HG03159 (cell line): ENCODE data around the gene THOC6.

ENCODE experiments used
- ATAC-seq: cut with Tn5 transposase; IDR thresholded peaks from one replicate; pipeline ENCODE4 v1.9.1; 2021; ENCODE audit warnings: mild to moderate bottlenecking, moderate library complexity; ENCODE audit not compliant: unreplicated experiment

Gene THOC6

DNA sequence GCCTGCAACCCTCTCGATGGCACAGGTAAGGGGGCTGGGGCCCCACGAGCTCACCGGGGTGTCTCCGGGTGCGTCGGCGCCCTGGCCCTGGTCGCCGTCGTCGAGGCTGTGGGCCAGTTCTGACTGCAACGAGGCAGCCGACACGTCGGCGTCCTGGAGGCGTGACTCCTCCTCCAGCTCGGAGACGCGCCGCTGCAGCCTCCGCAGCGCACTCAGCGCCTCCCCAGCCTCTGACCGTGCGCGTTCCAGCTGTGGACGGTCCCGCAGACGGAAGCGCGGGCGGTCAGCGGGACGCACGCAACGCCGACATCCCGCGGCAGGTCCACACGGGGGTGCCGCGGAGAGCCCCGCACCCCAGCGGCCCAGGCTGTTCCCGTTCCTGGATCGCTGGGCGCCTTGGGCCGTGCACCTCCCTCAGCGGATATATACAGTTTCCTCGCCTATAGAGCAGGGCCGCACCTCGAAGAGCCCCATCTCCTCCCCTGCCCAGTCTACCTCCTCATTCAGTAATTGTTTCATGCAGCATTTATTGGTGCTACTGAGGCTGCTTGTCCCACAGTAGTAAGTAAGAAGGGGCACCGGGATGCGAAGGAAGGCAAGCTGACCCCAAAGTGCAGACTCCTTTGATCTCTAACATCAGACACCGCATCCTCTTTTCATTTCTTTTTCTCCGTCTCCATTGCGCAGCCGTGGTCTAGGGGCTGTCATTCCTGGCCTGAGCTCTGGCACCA, 5.8 kb downstream of the THOC6 start:
- ATAC-seq = no peak

DNA sequence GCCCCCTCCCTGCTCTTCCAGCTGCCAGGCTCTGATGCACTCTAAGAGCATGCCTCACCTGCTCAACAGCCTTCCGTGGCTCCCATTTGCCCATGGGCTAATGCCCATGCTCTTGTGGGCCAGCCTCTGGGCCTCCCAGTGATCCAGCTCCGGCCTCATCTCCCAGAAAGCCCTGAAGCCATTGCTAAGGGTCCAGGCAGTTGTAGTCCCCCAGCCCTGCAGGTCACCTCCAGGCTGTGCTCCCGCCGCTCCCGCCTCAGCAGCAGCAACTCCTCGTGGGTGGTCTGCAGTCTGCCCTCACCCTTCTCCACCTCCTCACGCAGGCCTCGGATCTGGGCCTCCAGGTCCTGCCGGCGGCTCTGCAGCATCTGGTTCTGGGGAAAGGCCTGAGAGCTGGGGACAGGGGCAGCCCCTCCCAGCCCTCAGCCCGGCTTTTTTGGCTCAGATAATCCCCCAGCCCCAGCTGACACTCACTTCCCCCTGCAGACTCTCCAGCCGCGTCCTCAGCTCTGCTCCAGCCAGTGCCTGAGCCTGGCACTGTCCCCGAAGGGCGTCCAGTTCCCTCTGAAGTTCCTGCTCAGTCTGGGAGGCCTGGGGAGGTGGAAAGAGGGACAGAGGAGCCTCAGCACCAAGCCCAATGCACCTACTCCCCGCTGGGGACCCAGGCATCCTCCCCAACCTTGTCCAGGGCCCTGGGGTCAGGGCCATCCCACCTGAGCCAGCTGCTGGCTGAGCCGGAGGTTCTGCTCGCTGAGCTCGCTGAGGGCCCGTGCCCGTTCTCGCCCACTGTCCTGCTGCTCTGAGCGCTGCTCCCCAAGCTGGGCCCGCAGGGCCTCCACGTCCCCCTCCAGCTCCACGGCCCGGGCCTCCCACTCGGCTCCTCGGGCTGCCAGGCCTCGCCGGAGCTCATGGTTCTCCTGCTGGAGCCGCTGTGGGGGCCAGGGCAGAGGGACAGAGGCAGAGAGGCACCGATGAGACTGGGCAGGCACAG, 6.7 kb downstream of the THOC6 start:
- no peak for ATAC-seq

DNA sequence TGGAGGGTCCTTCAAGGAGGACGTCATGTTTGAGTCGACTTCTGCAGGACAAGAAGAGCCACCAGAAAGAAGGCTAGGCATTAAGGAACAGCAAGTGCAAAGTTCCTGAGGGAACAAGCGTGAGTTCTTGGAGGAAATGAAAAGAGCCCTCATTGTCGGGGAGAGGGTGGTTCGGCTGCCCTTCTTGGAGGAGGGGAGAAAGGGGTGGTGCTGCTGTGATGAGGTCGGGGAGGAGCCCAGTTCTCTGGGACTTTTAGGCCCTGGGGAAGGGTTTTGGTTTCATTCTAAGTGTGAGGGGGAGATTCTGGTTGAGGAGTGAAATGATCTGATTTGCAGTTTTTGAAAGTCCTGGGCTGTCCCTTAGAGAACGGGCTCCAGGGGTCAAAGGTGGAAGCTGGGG, 8.8 kb downstream of the THOC6 start:
- ATAC-seq = no peak

DNA sequence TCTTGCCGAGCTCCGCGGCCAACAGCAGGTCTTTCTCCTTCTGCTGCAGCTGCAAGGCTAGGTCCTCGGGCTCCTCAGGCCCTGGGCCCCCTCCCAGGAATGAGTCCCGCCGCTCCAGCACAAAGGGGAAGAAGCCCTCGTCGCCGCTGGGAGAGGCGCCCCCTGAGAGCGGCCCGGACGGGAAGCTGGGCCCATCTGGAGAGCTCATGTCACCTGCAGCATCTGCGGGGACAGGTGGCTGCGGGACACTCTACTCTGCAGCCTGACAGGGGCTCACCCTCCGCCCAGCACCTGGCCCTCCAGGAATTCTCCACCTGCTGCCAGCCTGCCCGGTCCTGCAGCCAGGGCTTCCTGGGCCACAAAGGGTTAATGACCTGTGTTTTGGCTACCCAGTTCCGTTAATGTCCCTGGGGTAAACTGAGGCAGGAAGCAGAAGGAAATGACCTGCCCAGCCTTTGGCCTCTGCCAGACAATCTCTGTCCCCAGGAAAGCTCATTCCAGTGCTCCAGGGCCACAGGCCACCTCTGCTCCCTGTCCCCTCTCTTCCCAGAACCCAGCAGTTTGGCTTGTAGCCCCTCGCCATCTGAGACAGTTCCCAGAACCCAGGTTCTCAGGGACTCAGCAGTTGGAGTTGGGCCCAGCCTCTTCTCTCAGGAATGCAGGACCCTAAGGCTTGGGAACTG, 11.6 kb downstream of the THOC6 start:
- no peak for ATAC-seq

DNA sequence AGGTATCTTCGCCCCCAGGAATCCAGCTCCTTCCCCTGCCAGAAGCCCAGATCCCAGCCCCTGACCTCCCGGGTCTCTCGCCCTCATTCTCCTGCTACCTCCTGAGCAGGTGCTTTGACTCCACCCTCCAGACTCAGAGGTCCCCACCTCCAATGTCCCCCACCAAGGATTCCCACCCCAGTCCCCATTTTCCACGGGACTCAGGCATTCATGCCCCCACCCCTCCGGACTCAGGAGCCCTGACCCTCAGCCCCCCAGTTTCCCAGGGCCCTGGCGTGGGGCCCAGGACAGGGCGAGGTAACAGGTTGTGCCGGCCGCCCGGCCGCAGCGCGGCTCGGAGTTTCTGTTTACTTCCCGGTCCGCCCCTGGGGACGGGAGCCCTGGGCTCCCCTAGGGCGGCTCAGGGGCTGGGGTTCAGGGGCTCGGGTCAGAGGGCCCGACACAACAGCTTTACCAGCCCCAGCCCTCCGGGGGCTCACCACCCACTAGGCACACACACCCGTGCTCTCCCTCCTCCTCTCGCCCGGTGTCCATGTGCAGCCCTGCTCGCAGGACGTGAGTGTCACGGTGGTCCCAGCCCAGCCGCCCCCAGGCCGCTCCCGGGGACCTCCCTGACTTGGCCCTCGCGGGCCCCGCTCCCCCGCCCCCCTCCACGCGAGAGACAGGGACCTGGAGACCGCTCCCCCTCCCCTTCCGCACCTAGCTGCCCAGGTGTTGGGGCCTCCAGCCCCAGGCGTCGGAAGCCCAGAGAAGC, 12.3 kb downstream of the THOC6 start:
- no peak for ATAC-seq

DNA sequence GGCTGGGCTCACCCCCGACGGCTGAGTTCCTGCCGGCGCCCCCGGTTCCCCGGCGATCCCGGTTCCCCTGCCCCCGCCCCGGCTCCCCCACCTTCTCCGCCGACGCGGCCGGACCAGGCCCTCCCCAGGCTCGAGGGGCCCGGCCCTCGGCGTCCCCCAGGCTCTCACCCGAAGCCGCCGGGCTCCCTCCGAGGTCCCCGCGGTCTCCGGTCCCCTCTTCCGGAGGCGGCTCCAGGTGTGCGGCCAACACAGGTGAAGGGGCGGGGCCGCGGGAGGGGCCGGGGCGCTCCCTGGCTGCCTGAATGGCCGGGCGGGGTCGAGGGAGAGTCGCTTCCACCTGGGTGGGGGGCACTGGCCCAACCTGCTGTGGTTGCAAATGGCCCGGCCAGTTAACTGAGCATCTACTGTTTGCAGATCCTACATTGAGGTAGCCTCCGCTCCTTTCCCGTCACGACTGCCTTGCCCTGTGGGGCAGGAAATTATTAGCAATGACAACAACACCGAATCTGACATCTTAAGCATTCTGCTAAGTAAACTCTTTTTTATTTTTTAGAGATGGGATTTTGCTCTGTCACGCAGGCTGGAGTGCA, 13.0 kb downstream of the THOC6 start, which contains the start of gene BICDL2:
BICDL2 (minus strand) TSS at position 219 of the 590 bp plus-strand sequence. CDS start 1,448 bp downstream, outside the sequence.
- no peak for ATAC-seq

DNA sequence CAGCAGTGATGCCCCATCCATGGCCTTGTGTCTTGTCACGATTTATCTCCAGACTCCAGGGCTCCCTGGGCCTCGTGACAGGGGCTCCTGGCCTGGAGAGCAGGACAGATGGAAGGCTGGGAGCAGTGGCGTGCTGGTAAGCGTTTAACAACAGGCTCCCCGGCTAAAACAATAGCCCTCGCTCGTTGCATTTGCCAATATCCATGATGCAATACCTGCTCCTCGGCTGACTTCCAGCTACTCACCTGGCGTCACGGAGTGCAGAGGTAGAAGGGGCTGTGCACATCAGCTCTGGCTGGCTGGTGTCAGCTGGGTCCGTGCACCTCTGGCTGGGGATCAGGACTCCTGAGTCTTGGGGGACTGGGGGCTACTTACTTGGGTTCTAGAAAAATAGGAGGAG, 14.4 kb downstream of the THOC6 start:
- no peak for ATAC-seq

DNA sequence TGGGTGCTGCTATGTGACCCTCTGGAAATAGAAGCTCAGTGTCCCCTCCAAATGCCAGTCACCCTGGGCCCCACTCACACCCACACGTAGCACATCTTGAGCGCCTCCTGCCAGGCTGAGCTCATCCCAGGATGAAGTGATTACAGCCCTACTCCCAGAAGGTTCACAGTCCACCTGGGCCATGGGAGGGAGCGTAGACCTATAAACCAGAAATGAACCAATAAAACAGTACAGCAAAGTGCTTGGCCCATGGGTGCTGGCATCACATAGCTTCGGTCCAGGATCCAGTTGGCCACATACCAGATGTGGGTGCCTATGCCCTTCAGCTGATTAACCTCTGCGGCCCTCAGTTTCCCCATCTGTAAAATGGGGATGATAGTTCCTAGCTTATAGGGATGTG, 15.1 kb downstream of the THOC6 start:
- no peak for ATAC-seq

DNA sequence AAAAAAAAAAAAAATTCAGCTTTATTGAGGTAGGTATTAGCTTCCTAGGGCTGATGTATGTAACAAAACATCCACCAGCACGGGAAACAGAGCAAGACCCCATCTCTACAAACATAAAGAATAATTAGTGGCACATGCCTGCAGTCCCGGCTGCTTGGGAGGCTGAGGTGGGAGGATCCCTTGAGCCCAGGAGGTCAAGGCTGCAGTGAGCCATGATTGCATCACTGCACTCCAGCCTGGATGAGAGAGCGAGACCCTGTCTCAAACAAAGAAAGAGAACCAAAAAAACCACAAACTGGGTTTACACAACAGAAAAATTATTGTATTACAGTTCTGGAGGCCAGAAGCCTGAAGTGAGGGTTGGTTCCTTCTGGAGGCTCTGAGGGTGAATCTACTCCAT, 18.5 kb downstream of the THOC6 start:
- ATAC-seq = no peak

DNA sequence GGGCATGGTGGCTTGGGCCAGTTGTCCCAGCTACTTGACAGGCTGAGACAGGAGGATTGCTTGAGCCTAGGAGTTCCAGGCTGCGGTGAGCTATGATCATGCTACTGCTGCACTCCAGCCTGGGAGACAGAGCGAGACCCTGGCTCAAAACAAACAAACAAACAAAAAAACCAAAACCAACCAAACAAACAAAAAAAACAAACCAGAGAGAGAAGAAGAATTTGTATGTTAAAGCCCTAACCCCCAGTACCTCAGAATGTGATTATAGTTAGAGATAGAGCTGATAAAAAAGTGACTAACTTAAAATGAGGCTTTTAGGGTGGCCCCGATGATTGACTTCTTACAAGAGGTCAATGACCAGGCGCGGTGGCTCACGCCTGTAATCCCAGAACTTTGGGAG, 20.9 kb downstream of the THOC6 start:
- ATAC-seq = no peak

DNA sequence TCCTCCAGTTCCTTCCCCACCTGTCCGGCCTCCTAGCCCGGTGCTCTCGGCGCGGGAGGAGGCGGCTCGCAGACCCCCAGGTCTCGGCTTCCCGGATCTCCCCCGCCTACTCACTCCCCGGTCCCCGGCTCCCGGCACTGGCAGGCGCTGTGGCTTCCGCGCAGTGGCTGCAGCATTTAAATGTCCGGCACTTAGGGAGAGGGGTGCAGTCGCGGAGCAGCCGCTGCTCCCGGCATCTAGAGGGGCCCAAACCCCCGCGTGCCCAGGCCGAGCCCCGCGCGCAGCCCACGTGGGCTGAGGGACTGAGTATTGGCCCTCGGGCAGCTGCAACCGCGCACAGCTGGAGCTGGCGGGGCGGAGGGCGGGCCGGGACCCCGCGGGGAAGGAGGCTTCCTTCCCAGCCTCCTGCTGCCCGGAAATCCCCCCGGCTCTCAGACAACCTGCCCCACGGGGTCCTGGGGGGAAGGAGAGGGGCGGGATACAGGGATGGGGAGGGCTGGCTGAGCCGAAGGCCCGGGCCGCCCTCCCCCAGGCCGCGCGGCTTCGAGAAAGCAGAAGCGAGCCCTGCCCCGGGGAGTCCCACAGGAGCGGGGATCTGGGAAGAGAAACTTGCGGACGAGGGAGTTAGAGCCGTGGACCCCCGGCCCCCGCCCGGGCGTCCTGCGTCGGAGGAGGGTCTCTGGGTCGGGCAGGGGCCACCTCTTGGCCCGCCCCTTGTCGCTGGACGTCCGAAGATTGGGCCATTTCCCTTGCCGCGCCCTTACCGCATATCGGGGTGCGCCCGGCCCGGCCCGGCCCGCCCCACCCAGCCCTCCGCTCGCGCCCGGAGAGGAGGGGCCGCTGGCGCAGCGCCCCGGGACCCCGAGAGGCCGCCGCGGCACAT, 22.2 kb downstream of the THOC6 start, which contains the start of gene MMP25:
MMP25 (plus strand) TSS at position 804 of the 883 bp plus-strand sequence. CDS start 357 bp downstream, outside the sequence.
- ATAC-seq = no peak

DNA sequence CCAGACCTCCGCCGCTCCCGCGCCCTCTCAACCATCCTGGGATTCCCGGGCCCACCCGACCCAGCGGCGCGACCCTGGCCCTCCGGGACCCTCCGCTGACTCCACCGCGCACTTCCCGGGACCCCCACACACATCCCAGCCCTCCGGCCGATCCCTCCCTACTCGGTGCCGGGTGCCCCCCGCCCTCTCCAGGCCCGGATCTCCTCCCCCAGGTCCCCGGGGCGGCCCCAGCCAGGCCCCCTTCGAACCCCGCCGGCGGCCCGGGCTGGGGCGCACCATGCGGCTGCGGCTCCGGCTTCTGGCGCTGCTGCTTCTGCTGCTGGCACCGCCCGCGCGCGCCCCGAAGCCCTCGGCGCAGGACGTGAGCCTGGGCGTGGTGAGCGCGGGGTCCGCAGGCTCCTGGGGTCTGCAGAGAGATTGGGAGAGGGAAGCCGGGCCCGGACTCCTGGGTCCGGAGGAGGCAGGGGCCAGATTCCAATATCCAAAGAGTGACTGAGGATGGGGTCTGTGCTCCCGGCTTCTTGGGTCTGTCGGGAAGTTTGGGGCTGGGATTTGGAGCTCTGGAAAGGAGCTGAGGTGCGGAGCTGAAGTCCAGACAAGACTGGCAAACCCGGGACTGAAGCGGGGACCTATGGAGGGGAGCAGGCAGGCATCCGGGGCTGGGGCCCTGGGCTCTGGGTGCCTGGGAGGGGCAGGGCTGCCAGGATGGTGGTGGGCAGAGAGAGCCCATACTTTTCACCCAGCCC, 23.0 kb downstream of the THOC6 start:
- ATAC-seq = no peak

DNA sequence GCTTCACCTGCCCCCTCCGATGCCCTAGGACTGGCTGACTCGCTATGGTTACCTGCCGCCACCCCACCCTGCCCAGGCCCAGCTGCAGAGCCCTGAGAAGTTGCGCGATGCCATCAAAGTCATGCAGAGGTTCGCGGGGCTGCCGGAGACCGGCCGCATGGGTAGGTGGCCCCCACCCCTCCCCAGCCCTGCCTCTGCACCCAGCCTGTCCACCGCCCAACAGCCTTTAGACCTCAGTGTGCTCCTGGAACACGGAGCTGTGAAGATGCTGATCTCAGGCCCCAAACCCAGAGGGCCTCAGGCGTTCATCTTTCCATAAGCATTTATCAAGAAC, 23.5 kb downstream of the THOC6 start:
- ATAC-seq = no peak

DNA sequence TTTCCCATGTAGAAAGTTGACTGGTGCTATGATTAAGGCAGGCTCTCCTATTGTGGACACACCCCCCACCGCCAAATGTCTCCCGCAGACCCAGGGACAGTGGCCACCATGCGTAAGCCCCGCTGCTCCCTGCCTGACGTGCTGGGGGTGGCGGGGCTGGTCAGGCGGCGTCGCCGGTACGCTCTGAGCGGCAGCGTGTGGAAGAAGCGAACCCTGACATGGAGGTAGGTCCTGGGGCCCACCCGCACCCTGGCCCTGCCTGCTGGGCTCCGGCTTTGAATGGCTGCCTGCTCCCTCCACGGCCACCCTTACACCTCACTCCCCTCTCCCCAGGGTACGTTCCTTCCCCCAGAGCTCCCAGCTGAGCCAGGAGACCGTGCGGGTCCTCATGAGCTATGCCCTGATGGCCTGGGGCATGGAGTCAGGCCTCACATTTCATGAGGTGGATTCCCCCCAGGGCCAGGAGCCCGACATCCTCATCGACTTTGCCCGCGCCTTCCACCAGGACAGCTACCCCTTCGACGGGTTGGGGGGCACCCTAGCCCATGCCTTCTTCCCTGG, 26.2 kb downstream of the THOC6 start:
- ATAC-seq = no peak

DNA sequence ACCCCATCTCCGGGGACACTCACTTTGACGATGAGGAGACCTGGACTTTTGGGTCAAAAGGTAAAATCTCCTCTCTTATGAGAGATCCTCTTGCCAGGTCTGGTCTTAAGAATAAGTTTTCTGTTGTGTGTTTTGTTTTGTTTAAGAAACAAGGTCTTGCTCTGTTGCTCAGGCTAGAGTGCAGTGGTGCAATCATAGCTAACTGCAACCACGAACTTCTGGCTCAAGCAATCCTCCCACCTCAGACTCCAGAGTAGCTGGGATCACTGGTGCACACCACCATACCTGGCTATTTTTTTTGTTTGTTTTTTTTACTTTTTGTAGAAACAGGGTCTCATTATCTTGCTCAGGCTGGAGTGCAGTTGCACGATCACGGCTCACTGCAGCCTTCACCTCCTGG, 26.7 kb downstream of the THOC6 start:
- ATAC-seq = no peak

DNA sequence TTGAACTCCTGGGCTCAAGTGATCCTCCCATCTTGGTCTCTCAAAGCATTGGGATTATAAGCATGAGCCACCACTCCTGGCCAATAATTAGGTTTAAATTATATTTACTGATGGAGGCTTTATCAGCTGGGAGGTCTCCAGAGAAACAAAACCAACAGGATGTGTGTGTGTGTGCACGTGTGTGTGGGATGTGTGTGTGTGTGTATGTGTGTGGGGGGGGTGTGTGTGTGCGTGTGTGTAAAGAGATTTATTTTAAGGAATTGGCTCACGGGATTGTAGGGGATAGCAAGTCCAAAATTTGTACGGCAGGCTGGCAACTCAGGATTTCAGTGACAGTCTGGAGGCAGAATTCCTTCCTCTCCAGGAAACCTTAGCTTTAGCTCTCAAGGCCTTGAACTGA, 27.2 kb downstream of the THOC6 start:
- ATAC-seq = no peak

DNA sequence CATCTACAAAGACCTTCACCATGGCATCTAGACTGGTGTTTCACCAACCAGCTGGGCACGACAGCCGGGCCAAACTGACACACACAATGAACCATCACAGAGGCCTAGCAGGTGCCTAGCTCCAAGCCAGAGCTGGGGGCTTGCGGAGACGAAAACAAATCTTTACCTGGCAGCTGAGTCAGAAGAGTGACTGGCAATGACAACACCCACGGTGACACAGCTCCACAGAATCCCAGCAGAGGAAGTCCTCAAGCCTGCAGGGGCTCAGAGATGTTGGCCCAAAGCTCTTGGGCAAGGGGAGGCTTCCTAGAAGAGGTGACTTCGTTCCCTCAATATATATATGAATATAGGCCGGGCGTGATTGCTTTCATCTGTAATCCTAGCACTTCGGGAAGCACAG, 27.7 kb downstream of the THOC6 start:
- ATAC-seq = no peak
